Kidney epithelial cell (primary cell): ENCODE measurements around the gene SIAE. TPM values are rescaled to one million over a fixed set of nuclear protein-coding genes. Genes with fewer than 3 reads are reported as not detected.
A peak's percentile ranks its signal among the peaks of the same experiment; 100 is the strongest.

Experiments used
- DNase-seq: peaks from one replicate; pipeline ENCODE4 v3.0.0-alpha.2; 2010; ENCODE audit warnings: low read depth
- H3K27me3 ChIP-seq: 2 replicates; pipeline ENCODE4 v1.6.0; 2011; ENCODE audit warnings: low read length; ENCODE audit not compliant: control insufficient read depth, insufficient read depth
- H3K36me3 ChIP-seq: 2 replicates; pipeline ENCODE4 v1.5.1; 2011; ENCODE audit warnings: low read length; ENCODE audit not compliant: control insufficient read depth, insufficient read depth
- H3K4me3 ChIP-seq: 2 replicates; pipeline ENCODE4 v1.5.1; 2011; ENCODE audit warnings: low read depth, mild to moderate bottlenecking, control low read depth, low read length
- total RNA-seq: library from RNA; depleted of rRNA; stranded (reverse); fragments of >200 nt; gene quantifications from 2 replicates; pipeline ENCODE4 v1.2.3, GENCODE V29; 2015
- TF ChIP-seq, protein P1 (sequence below): IDR thresholded peaks from 2 replicates; pipeline ENCODE4 v1.5.1; 2011; ENCODE audit warnings: mild to moderate bottlenecking, moderate library complexity, low read length, control low read depth, inconsistent platforms; ENCODE audit not compliant: insufficient read depth, poor library complexity, severe bottlenecking

Gene SIAE
- total RNA-seq, 1 donor from 2014 or later, result 10.3 TPM

DNA sequence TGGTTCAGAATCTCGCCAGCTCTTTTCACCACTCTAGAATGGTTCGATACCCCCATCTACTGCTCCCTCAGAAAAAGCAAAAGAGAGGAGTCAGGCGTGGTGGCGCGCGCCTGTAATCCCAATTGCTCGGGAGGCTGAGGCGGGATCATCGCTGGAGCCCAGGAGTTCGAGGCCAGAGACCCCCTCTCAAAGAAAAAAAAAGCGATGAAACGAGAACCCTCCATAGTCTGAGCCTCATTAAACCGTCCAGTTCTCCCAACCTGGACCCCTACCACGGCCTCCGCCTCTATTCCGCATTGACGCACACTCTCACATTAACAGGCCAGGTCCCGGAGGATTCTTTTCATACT lies 604 bp upstream of the SIAE start:
- Histone ChIP-seq H3K4me3 (peak overlapping the region; percentile 87), H3K36me3 (no peaks in the 10 kb centered on the region), H3K27me3 (no peaks in the 10 kb centered on the region)
- TF ChIP-seq, protein P1, sequence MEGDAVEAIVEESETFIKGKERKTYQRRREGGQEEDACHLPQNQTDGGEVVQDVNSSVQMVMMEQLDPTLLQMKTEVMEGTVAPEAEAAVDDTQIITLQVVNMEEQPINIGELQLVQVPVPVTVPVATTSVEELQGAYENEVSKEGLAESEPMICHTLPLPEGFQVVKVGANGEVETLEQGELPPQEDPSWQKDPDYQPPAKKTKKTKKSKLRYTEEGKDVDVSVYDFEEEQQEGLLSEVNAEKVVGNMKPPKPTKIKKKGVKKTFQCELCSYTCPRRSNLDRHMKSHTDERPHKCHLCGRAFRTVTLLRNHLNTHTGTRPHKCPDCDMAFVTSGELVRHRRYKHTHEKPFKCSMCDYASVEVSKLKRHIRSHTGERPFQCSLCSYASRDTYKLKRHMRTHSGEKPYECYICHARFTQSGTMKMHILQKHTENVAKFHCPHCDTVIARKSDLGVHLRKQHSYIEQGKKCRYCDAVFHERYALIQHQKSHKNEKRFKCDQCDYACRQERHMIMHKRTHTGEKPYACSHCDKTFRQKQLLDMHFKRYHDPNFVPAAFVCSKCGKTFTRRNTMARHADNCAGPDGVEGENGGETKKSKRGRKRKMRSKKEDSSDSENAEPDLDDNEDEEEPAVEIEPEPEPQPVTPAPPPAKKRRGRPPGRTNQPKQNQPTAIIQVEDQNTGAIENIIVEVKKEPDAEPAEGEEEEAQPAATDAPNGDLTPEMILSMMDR, result no peak
- DNase-seq, result no peak

DNA sequence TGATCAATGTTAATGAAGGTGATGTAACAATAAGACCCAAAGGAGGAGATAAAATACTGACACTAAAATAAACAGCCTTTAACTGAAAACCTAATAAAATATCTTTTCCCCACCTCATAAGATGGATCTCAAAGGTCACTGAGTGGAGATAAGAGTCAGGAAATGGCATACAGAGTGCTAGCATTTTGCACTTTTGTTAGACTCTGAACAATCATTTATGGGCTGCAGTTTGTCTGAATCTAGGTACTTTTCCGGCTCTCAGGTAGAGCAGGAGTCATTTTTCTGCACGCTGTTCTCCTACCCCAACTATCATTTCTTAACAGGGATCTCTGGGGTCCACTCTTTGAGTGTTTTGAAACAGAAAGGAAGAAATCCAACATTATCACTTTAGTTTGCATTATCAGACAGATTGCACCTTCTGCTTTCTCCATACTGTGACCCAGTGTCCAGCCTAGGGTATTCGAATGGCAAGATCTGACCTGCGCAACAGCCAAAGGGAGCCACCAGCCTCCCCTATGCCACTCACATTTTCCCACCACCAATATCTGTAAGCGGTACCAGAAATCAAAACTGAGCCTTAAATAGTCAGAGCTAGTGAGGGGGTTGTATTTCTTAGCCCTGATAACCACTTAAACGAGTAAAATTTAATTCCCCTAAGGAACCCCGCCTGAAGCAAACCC lies 863 bp downstream of the SIAE start:
- H3K27me3 ChIP-seq, result no peaks in the 10 kb centered on the region
- no peak for DNase-seq
- H3K4me3 ChIP-seq, result peak overlapping the region; percentile 87
- H3K36me3 ChIP-seq, result no peaks in the 10 kb centered on the region
- TF ChIP-seq, protein P1, result no peak

DNA sequence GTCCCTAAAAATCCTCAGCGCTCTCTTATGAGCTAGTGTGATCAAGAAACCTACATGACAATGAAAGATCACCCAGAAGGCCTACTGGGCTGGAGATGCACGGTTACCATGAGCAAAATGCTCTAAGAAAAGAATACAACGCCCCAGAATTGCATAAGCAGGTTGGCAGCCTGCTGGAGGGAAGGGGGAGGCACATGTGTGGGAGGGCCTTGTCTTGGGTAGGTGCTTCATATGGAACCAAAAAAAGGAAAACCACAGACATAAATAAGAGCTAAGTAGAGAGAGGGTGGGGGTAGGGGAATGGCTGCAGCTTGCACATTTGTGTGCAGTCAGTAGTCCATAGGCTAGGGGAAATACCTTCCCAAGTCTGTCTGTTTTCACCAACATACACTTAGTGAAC lies 2.8 kb downstream of the SIAE start:
- H3K27me3 ChIP-seq, result no peaks in the 10 kb centered on the region
- no peak overlapping the region for H3K4me3 ChIP-seq
- no peaks in the 10 kb centered on the region for H3K36me3 ChIP-seq
- no peak for DNase-seq
- TF ChIP-seq, protein P1, result no peak

DNA sequence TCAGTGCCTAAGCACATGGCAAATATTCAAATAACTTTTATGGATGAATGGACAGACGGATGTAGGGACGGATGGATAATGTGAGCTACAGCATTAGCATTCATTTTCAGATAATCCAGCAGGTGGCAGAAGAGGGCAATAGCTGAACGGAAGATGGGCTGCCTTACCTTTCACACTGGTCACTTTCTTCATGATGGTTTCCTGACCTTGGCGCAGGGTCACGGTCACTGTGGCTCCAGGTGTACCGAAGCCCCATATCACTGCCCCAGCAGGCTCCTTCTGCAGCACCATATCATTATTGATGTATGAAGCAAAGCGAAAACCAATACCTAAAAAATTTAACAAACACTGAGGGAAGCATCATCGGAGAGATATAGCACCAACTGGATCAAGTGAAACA lies 4.3 kb downstream of the SIAE start:
- Histone ChIP-seq H3K27me3 (no peaks in the 10 kb centered on the region), H3K4me3 (no peak overlapping the region), H3K36me3 (no peaks in the 10 kb centered on the region)
- no peak for DNase-seq
- TF ChIP-seq, protein P1, result peak; percentile 70

DNA sequence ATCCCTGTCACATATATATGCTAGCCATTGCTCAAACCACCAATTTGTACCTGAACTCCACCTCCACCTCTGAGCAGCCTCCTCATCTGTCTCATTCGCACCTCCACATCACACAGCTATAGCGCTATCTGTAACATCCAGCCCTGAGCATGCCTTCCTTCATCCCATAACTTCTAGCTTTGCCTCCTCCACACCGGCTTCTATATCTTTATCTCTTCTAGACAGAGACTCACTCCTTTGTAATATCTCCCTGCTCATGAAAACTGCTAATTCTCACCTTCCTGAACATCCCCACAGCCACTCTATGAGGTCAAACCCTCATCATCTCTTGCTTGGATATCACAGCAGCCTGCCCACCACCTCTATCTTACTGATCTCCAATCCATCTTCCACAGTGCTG lies 5.9 kb downstream of the SIAE start:
- no peaks in the 10 kb centered on the region for H3K27me3 ChIP-seq
- no peaks in the 10 kb centered on the region for H3K36me3 ChIP-seq
- TF ChIP-seq, protein P1, result no peak
- DNase-seq, result no peak
- H3K4me3 ChIP-seq, result no peak overlapping the region

DNA sequence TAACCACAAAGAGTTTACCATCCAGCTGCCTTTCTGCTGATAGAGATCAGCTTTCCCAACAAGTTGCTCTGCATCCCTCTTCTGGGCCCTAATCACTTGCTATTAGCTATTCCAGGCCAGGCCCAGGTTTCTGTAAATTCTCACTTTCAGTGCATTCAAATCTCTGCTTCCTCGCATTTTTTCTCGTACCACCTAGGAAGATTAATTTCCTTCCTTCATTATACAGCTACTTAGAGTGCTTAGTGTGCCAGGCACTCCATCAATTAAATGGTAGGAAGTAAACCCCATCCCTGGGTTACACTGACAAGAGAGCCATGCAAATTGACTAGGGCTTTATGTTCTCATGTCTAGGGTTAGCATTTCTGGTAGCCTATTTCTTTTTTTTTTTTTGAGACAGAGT lies 9.7 kb downstream of the SIAE start:
- no peaks in the 10 kb centered on the region for H3K36me3 ChIP-seq
- H3K27me3 ChIP-seq, result no peaks in the 10 kb centered on the region
- TF ChIP-seq, protein P1, result no peak
- no peak overlapping the region for H3K4me3 ChIP-seq
- no peak for DNase-seq
